ENCODE measurements around the gene PDZD7.

PDZD7 gene

GRCh38 chr10:100966887-100967286, 64.0 kb downstream of the PDZD7 start:
- no peak overlapping the region for H3K4me3 ChIP-seq (ENCODE audit: low read depth, low read length)
- DNase-seq (ENCODE audit: low read depth): no peak
- TF ChIP-seq CTCF (conservative IDR thresholded peaks at IDR 0.05; ENCODE audit: low read depth, low read length): no peak

GRCh38 chr10:100965820-100966219, 65.1 kb downstream of the PDZD7 start:
- no peak overlapping the region for H3K4me3 ChIP-seq (ENCODE audit: low read depth, low read length)
- no peak for TF ChIP-seq CTCF (conservative IDR thresholded peaks at IDR 0.05; ENCODE audit: low read depth, low read length)
- no peak for DNase-seq (ENCODE audit: low read depth)

- no peak overlapping the region for H3K4me3 ChIP-seq (ENCODE audit: low read depth, low read length)
- no peak for TF ChIP-seq CTCF (conservative IDR thresholded peaks at IDR 0.05; ENCODE audit: low read depth, low read length)
- no peak for DNase-seq (ENCODE audit: low read depth)
Measured at GRCh38 chr10:100963826-100964225, 67.1 kb downstream of the PDZD7 start.

GRCh38 chr10:100962351-100963080, 68.4 kb downstream of the PDZD7 start:
- DNase-seq (ENCODE audit: low read depth): no peak
- no peak for TF ChIP-seq CTCF (conservative IDR thresholded peaks at IDR 0.05; ENCODE audit: low read depth, low read length)
- H3K4me3 ChIP-seq (ENCODE audit: low read depth, low read length): no peak overlapping the region

DNA sequence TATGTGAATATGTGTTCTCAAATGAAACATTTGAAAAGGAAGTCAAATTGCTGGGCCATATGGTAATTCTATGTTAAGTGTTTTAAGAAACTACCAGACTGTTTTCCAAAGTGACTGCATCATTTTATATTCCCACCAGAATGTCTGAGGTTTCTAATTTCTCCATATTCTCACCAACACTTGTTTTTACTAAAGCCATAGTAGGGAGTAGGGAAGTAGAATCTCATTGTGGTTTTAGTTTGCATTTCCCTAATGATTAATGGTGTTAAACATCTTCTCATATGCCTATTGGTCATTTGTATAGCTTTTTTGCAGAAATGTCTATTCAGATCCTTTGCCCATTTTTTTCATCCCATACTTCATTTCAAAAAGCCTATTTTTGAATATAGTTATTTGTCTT, 70.7 kb downstream of the PDZD7 start:
- DNase-seq (ENCODE audit: low read depth): no peak
- no peak overlapping the region for H3K4me3 ChIP-seq (ENCODE audit: low read depth, low read length)
- no peak for TF ChIP-seq CTCF (conservative IDR thresholded peaks at IDR 0.05; ENCODE audit: low read depth, low read length)
